Astrocyte (in vitro differentiated cells and primary cell): ENCODE data around the gene NRP1. TPM values are rescaled to one million over a fixed set of nuclear protein-coding genes. Genes with fewer than 3 reads are reported as not detected.

Source experiments
- DNase-seq: peaks from one replicate; pipeline ENCODE4 v3.0.0-alpha.2; 2010; ENCODE audit warnings: low read depth
- FAIRE-seq: peaks from 2 replicates; lab custom pipeline; 2011; peaks lifted over from hg19 to GRCh38; lab: Jason Lieb, UNC
- H2AFZ ChIP-seq: 2 replicates; pipeline ENCODE4 v1.6.0; 2012; ENCODE audit warnings: low read depth, low read length, inconsistent platforms
- H3K27ac ChIP-seq: 2 replicates; pipeline ENCODE4 v1.5.1; 2011; ENCODE audit warnings: low read depth, low read length, inconsistent platforms
- H3K27me3 ChIP-seq: 2 replicates; pipeline ENCODE4 v1.6.0; 2011; ENCODE audit warnings: low read length, inconsistent platforms; ENCODE audit not compliant: insufficient read depth
- H3K36me3 ChIP-seq: 2 replicates; pipeline ENCODE4 v1.5.1; 2011; ENCODE audit warnings: low read length, inconsistent platforms; ENCODE audit not compliant: insufficient read depth
- H3K4me1 ChIP-seq: 2 replicates; pipeline ENCODE4 v1.5.1; 2011; ENCODE audit warnings: low read length, inconsistent platforms; ENCODE audit not compliant: insufficient read depth
- H3K4me2 ChIP-seq: 2 replicates; pipeline ENCODE4 v1.6.0; 2012; ENCODE audit warnings: low read length, inconsistent platforms
- H3K4me3 ChIP-seq: 2 replicates; pipeline ENCODE4 v1.5.1; 2011; ENCODE audit warnings: low read depth, mild to moderate bottlenecking, low read length, inconsistent platforms; ENCODE audit not compliant: insufficient read depth
- H3K79me2 ChIP-seq: 2 replicates; pipeline ENCODE4 v1.6.0; 2012; ENCODE audit warnings: mild to moderate bottlenecking, low read length, inconsistent platforms; ENCODE audit not compliant: insufficient read depth
- H3K9ac ChIP-seq: 2 replicates; pipeline ENCODE4 v1.6.0; 2012; ENCODE audit warnings: mild to moderate bottlenecking, low read length, inconsistent platforms
- H3K9me3 ChIP-seq: 2 replicates; pipeline ENCODE4 v1.5.1; 2012; ENCODE audit warnings: low read depth, mild to moderate bottlenecking, low read length, inconsistent platforms; ENCODE audit not compliant: insufficient read depth
- H4K20me1 ChIP-seq: 2 replicates; pipeline ENCODE4 v1.6.0; 2012; ENCODE audit warnings: low read length, inconsistent platforms; ENCODE audit not compliant: insufficient read depth
- H3K27ac Mint-ChIP-seq: one replicate; pipeline ENCODE4 v1.8.0; 2021; ENCODE audit warnings: mild to moderate bottlenecking, mixed read lengths; ENCODE audit not compliant: unreplicated experiment
- H3K27me3 Mint-ChIP-seq: one replicate; pipeline ENCODE4 v1.8.0; 2021; ENCODE audit warnings: low read depth, mixed read lengths; ENCODE audit not compliant: unreplicated experiment
- H3K36me3 Mint-ChIP-seq: one replicate; pipeline ENCODE4 v1.8.0; 2021; ENCODE audit warnings: low read depth, mixed read lengths; ENCODE audit not compliant: unreplicated experiment
- H3K4me1 Mint-ChIP-seq: one replicate; pipeline ENCODE4 v1.8.0; 2021; ENCODE audit warnings: low read depth, mixed read lengths; ENCODE audit not compliant: unreplicated experiment
- H3K4me3 Mint-ChIP-seq: one replicate; pipeline ENCODE4 v1.8.0; 2021; ENCODE audit warnings: mild to moderate bottlenecking, moderate library complexity, mixed read lengths; ENCODE audit not compliant: unreplicated experiment
- H3K9me3 Mint-ChIP-seq: one replicate; pipeline ENCODE4 v1.8.0; 2021; ENCODE audit warnings: mild to moderate bottlenecking, mixed read lengths; ENCODE audit not compliant: unreplicated experiment
- CTCF ChIP-seq: IDR thresholded peaks from 2 replicates; pipeline ENCODE4 v1.5.1; 2011; ENCODE audit warnings: low read depth, mild to moderate bottlenecking, inconsistent platforms, low read length, moderate library complexity; ENCODE audit not compliant: insufficient read depth
- EZH2 ChIP-seq: IDR thresholded peaks from 2 replicates; pipeline ENCODE4 v1.6.1; 2012; ENCODE audit warnings: mild to moderate bottlenecking, low read length, inconsistent platforms; ENCODE audit not compliant: insufficient read depth
- total RNA-seq: library from RNA; stranded (reverse); gene quantifications from 2 replicates; pipeline ENCODE4 v1.2.1, GENCODE V29; 2021

Gene NRP1
- total RNA-seq, 1 donor from 2014 or later, result 59.4 TPM

- H3K4me1 Mint-ChIP-seq, result peaks cover 51% of the 10 kb centered on the region
- peaks cover 6% of the 10 kb centered on the region for H3K9me3 Mint-ChIP-seq
- Histone ChIP-seq H3K4me3 (no peak overlapping the region), H4K20me1 (no peaks in the 10 kb centered on the region), H3K27ac (peak overlapping the region; percentile 91), H3K4me2 (peak overlapping the region; percentile 46), H3K9ac (peak overlapping the region; percentile 78), H3K4me1 (peaks cover 52% of the 10 kb centered on the region), H3K27me3 (no peaks in the 10 kb centered on the region), H3K36me3 (no peaks in the 10 kb centered on the region), H3K9me3 (no peaks in the 10 kb centered on the region), H2AFZ (no peak overlapping the region), H3K79me2 (no peaks in the 10 kb centered on the region)
- DNase-seq (peak; percentile 98), FAIRE-seq (no peak)
- peak overlapping the region; percentile 98 for H3K27ac Mint-ChIP-seq
- no peaks in the 10 kb centered on the region for H3K27me3 Mint-ChIP-seq
- H3K4me3 Mint-ChIP-seq, result peak overlapping the region; percentile 34
- no peaks in the 10 kb centered on the region for H3K36me3 Mint-ChIP-seq
- TF ChIP-seq EZH2 (no peak), CTCF (no peak)
These were observed 204.5 kb downstream of the NRP1 start for GRCh38 chr10:33129996-33130386.

GRCh38 chr10:33129141-33129995 lies 205.1 kb downstream of the NRP1 start:
- Histone ChIP-seq H3K4me2 (peak overlapping the region; percentile 46), H3K9ac (peak overlapping the region; percentile 78), H3K27ac (peak overlapping the region; percentile 91), H4K20me1 (no peaks in the 10 kb centered on the region), H3K79me2 (no peaks in the 10 kb centered on the region), H2AFZ (no peak overlapping the region), H3K36me3 (no peaks in the 10 kb centered on the region), H3K27me3 (no peaks in the 10 kb centered on the region), H3K4me3 (no peak overlapping the region), H3K9me3 (no peaks in the 10 kb centered on the region), H3K4me1 (peaks cover 49% of the 10 kb centered on the region)
- Mint-ChIP-seq H3K4me3 (peak overlapping the region; percentile 63), H3K27me3 (no peaks in the 10 kb centered on the region), H3K4me1 (peaks cover 51% of the 10 kb centered on the region), H3K9me3 (peaks cover 5% of the 10 kb centered on the region), H3K36me3 (no peaks in the 10 kb centered on the region), H3K27ac (peak overlapping the region; percentile 98)
- peak; percentile 79 for FAIRE-seq
- TF ChIP-seq EZH2, result no peak
- peak; percentile 6 for TF ChIP-seq CTCF
- DNase-seq, result peak; percentile 99

DNA sequence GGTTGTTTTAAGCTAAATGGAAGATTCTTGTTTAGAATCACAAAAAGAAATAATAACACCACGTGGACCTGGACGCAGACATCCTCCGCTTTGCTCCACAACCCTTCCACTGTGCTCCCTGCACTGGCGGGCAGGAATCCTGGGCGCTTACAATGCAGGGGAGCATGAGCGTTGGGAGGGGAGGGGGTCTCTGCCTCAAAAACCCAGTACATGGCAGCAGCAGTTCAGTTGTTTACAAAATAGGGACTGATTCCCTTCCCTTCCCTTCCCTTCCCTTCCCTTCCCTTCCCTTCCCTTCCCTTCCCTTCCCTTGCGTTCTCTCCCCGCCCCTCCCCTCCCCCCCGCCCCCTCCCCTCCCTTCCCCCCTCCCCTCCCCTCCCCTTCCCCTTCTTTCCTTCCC lies 206.8 kb downstream of the NRP1 start:
- DNase-seq (no peak), FAIRE-seq (no peak)
- Histone ChIP-seq H3K4me3 (no peak overlapping the region), H4K20me1 (no peaks in the 10 kb centered on the region), H3K27ac (no peak overlapping the region), H3K36me3 (no peaks in the 10 kb centered on the region), H3K9ac (no peak overlapping the region), H3K9me3 (no peaks in the 10 kb centered on the region), H3K4me2 (no peak overlapping the region), H3K4me1 (peaks cover 37% of the 10 kb centered on the region), H3K27me3 (no peaks in the 10 kb centered on the region), H3K79me2 (no peaks in the 10 kb centered on the region), H2AFZ (no peak overlapping the region)
- Mint-ChIP-seq H3K9me3 (peaks cover 1% of the 10 kb centered on the region), H3K27me3 (peaks cover under 1% of the 10 kb centered on the region), H3K36me3 (no peaks in the 10 kb centered on the region), H3K27ac (peak overlapping the region; percentile 18), H3K4me3 (no peak overlapping the region), H3K4me1 (peaks cover 37% of the 10 kb centered on the region)
- TF ChIP-seq CTCF (no peak), EZH2 (no peak)
